Heart right ventricle (tissue), 16 donors: ENCODE measurements around the gene FAM184B. TPM values are rescaled to one million over a fixed set of nuclear protein-coding genes. Genes with fewer than 3 reads are reported as not detected.

Source experiments
- ATAC-seq, 8 donors: fragments of 200-7000 bp; cut with Tn5 transposase; one replicate each; pipeline ENCODE4 v1.9.1; 2020; ENCODE audit warnings: mild to moderate bottlenecking in 8 of 8, moderate library complexity in 8 of 8, moderate number of reproducible peaks in 1 of 8
- DNase-seq, 2 donors: peaks; one replicate each; pipeline ENCODE4 v3.0.0-alpha.2; 2020
- H3K27ac ChIP-seq, 10 donors: fragments of 200-600 bp; sonication (generic) in 2 of 10; one replicate each; pipeline versions ENCODE4 v1.5.0 to v1.8.0; 2020 to 2022; ENCODE audit warnings: mild to moderate bottlenecking in 3 of 10
- H3K27me3 ChIP-seq, 7 donors: fragments of 200-600 bp; one replicate each; pipeline ENCODE4 v1.8.0; 2021 to 2022; ENCODE audit warnings: mild to moderate bottlenecking in 2 of 7
- H3K36me3 ChIP-seq, 9 donors: fragments of 200-600 bp; sonication (generic) in 1 of 9; one replicate each; pipeline versions ENCODE4 v1.5.0 to v1.8.0; 2020 to 2022; ENCODE audit warnings: mild to moderate bottlenecking in 2 of 9
- H3K4me1 ChIP-seq, 9 donors: fragments of 200-600 bp; sonication (generic) in 1 of 9; one replicate each; pipeline versions ENCODE4 v1.5.0 to v1.8.0; 2020 to 2022; ENCODE audit warnings: mild to moderate bottlenecking in 4 of 9
- H3K4me3 ChIP-seq, 10 donors: fragments of 200-600 bp; sonication (generic) in 2 of 10; one replicate each; pipeline versions ENCODE4 v1.5.0 to v1.8.0; 2020 to 2022; ENCODE audit warnings: mild to moderate bottlenecking in 7 of 10, moderate library complexity in 2 of 10
- H3K9me3 ChIP-seq, 11 donors: fragments of 200-600 bp in 10 of 11; sonication (generic) in 2 of 11; one replicate each; pipeline versions ENCODE4 v1.5.0 to v1.8.0; 2013 to 2022; ENCODE audit warnings: mild to moderate bottlenecking in 2 of 11, control low read depth in 1 of 11, moderate library complexity in 1 of 11
- WGBS, 2 donors: extraction: QIAGEN DNeasy Blood & Tissue Kit; methylation state at CpG; one replicate each; pipeline ENCODE4 v1.1.7; 2013; ENCODE audit warnings: inconsistent platforms in 1 of 2; 5-methylcytosine and 5-hydroxymethylcytosine counted together
- intact Hi-C, 10 donors: fragments of 100-400 bp; cut with DNase I; formaldehyde crosslinking; loops; one replicate each; pipeline versions ENCODE4 v1.11.1 to v1.14.2; 2022
- polyA plus RNA-seq, 2 donors: library from polyadenylated mRNA; stranded (reverse); fragments of 200-250 nt; gene quantifications; one replicate each; pipeline ENCODE4 v1.2.3, GENCODE V29; 2013
- total RNA-seq, 10 donors: library from RNA; stranded (reverse); fragmentation: NEBNext Ultra II Directional in 3 of 10; extraction: Animal tissue kit (Norgen Biotek cat#: 25700) in 3 of 10; gene quantifications; one replicate each; pipeline versions ENCODE4 v1.2.1 to v1.2.4, GENCODE V29; 2021 to 2023
- TF ChIP-seq, protein P1 (sequence below), 9 donors: fragments of 200-600 bp; sonication (generic) in 2 of 9; IDR thresholded peaks; one replicate each; pipeline versions ENCODE4 v1.5.0 to v1.8.0; 2021 to 2022; ENCODE audit warnings: antibody characterized with exemption in 9 of 9, mild to moderate bottlenecking in 5 of 9, moderate library complexity in 1 of 9
- donor health status: Arrhythmogenic right ventricular cardiomyopathy.
- donor health status: ischemic (EF 13 %, LVEDD 7.1; RV severe dilation, severe dysfunction).
- donor health status: healthy with polysubstance abuse.
- donor health status: DM: no; HTN: yes; CAD: no.
- donor health status: DM: no; HTN: no; CAD: no.
- donor health status: ischemic (EF 25% LVEDD 6.9; RV normal size, moderate dysfunction).
- donor health status: ischemic (EF 25% LVEDD 5.7; RV mildly dilated, moderate dysfunction).
- donor health status: healthy.
- donor health status: DM: yes; HTN: yes; CAD: no.
- donor health status: Ischemic cardiomyopathy.
- donor health status: ischemic (EF 35%, LVEDD 5.7; RV mildly dilated, moderate dysfunction).
- donor health status: nonischemic (EF 11% LVEDD 7.7; RV severe dilation, severe dysfunction).
- donor health status: DM: yes; HTN: yes; CAD: no.
- donor health status: PGD.
- donor health status: ischemic (EF 29% LVEDD 5.4; RV normal size, mild dysfunction).
- donor health status: nonischemic (EF 23%, LVEDD 6.1; RV moderate dilation, normal function).

The FAM184B gene
- total and polyA plus RNA-seq, 12 donors = 0.01 to 0.07 TPM; not detected in 10

DNA sequence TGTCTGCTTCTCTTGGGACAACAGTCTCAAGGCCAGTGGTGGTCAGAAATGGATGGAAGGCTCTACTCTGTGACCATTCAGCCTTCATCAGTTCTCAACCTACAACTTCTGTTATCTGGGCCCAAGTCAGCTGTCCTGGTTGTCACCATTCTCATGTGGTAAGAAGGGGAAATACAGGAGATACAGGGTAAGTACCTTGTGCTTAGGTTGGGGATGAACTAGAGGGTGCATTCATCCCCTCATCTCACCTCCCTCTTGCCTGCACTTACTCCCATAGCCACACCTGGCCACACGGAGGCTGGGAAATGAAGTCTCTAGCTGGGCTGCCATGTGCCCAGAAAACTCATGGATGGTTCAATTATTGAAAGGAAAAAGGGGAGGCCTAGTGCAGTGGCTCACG, 44.9 kb downstream of the FAM184B start:
- TF ChIP-seq, protein P1, sequence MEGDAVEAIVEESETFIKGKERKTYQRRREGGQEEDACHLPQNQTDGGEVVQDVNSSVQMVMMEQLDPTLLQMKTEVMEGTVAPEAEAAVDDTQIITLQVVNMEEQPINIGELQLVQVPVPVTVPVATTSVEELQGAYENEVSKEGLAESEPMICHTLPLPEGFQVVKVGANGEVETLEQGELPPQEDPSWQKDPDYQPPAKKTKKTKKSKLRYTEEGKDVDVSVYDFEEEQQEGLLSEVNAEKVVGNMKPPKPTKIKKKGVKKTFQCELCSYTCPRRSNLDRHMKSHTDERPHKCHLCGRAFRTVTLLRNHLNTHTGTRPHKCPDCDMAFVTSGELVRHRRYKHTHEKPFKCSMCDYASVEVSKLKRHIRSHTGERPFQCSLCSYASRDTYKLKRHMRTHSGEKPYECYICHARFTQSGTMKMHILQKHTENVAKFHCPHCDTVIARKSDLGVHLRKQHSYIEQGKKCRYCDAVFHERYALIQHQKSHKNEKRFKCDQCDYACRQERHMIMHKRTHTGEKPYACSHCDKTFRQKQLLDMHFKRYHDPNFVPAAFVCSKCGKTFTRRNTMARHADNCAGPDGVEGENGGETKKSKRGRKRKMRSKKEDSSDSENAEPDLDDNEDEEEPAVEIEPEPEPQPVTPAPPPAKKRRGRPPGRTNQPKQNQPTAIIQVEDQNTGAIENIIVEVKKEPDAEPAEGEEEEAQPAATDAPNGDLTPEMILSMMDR (IDR thresholded peaks at IDR 0.05) = no peak
- Histone ChIP-seq H3K36me3 (no peaks in the 10 kb centered on the region), H3K4me1 (no peaks in the 10 kb centered on the region), H3K4me3 (no peak overlapping the region), H3K27ac (no peak overlapping the region), H3K9me3 (peaks cover 0 to 5% (median 0%) of the 10 kb centered on the region in 11 donors), H3K27me3 (peaks cover 0 to 2% (median 0%) of the 10 kb centered on the region in 7 donors)
- intact Hi-C loops = no loop called here
- ATAC-seq (no peak), DNase-seq (no peak)
- WGBS, 2 donors = 82 to 88% methylated on average over 2 of the region's 2 CpGs

DNA sequence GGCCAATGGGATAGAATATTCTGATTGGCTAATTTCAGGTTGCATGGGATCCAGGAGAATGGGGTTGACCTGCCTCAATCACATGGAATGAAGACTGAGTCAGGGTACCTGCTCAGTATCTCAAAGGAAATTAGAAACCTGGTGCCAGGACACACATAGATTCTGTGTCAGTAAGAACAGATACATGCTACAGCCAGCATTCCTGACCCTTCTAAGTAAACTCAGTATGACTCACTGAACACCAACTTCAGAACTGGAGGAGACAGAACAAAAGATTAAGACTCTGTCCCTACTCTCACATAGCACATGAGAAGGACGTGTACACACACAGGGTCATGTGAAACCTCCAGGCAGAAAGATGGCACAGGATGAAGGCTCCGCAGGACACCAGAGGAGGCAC, 54.5 kb downstream of the FAM184B start:
- WGBS, 2 donors = 80 to 87% methylated on average over 2 of the region's 2 CpGs
- H3K9me3 ChIP-seq = peaks cover 0 to 12% (median 0%) of the 10 kb centered on the region in 11 donors
- H3K4me3 ChIP-seq = no peak overlapping the region
- DNase-seq = no peak
- H3K27ac ChIP-seq = no peak overlapping the region
- H3K4me1 ChIP-seq = peaks cover 0 to 3% (median 0%) of the 10 kb centered on the region in 9 donors
- H3K27me3 ChIP-seq = no peaks in the 10 kb centered on the region
- ATAC-seq = no peak
- TF ChIP-seq, protein P1 (IDR thresholded peaks at IDR 0.05) = no peak
- intact Hi-C loops = no loop called here
- H3K36me3 ChIP-seq = no peaks in the 10 kb centered on the region

DNA sequence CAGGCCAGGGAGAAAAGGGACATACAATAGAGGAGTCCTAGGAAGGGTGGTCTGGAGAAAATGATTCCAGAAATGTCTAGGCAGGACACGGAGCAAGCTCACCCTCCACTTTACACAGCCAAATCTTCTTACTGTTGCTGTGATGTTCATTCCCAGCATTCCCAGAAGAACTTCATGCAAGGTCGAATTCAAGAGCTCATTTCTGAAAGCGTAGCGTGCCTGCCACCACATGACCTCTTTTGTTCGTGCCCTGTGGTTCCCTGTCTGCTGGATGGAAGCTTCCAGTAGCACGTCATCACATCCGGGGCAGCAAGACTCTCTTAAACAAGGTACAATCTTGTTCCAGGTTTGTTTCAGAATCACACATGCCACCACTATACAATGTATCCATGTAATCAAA, 57.8 kb downstream of the FAM184B start:
- no peak for DNase-seq

DNA sequence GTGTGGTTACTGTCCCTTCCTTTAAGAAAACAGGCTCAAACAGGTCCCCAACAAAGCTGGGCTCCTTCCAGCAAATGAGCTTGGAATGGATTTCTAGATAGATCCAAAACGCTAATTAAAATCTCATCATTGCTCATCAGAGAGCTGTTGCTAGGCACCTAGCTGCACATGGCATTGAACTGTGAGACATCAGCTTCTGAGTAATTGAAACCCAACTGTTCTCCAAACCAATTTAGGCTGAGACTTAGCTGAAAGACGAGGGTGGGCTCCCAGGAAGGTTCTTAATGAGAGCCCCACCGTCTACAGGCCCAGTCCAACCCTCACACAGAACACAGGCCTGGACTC, 59.1 kb downstream of the FAM184B start:
- Histone ChIP-seq H3K36me3 (no peaks in the 10 kb centered on the region), H3K27ac (no peak overlapping the region)
- WGBS, 2 donors = 65 to 68% methylated on average over 3 of the region's 3 CpGs

More for the DNA sequence above, 57.8 kb downstream of the FAM184B start:
- no peak overlapping the region for H3K4me3 ChIP-seq
- no peak overlapping the region for H3K27ac ChIP-seq
- 54 to 62% methylated on average over 7 of the region's 7 CpGs for WGBS, 2 donors
- ATAC-seq = no peak
- TF ChIP-seq, protein P1 (IDR thresholded peaks at IDR 0.05) = no peak
- peaks cover 0 to 3% (median 0%) of the 10 kb centered on the region in 9 donors for H3K4me1 ChIP-seq
- H3K9me3 ChIP-seq = peaks cover 0 to 3% (median 0%) of the 10 kb centered on the region in 11 donors
- no peaks in the 10 kb centered on the region for H3K27me3 ChIP-seq
- no peaks in the 10 kb centered on the region for H3K36me3 ChIP-seq
- intact Hi-C loops = no loop called here

More for the DNA sequence above, 59.1 kb downstream of the FAM184B start:
- TF ChIP-seq, protein P1 (IDR thresholded peaks at IDR 0.05) = no peak
- H3K4me3 ChIP-seq = no peak overlapping the region
- no peak for DNase-seq
- no peaks in the 10 kb centered on the region for H3K9me3 ChIP-seq
- intact Hi-C loops = no loop called here
- H3K4me1 ChIP-seq = peaks cover 0 to 3% (median 0%) of the 10 kb centered on the region in 9 donors
- no peaks in the 10 kb centered on the region for H3K27me3 ChIP-seq
- ATAC-seq = no peak
